ENCODE measurements around the gene IMMP2L.
"Not testable (repeated sequence)": the region's sequence is repeated elsewhere in the genome, so short reads cannot be mapped to it uniquely, and the experiment has no call there.

Gene IMMP2L

GRCh38 chr7:111459065-111459756 lies 103.1 kb downstream of the IMMP2L start:
- no peak for DNase-seq

- not testable (repeated sequence) for DNase-seq
These were observed 111.6 kb downstream of the IMMP2L start for GRCh38 chr7:111450705-111451104.

GRCh38 chr7:111447502-111447901 lies 114.8 kb downstream of the IMMP2L start:
- DNase-seq, result not testable (repeated sequence)

GRCh38 chr7:111439977-111440376 lies 122.3 kb downstream of the IMMP2L start:
- no peak for DNase-seq

GRCh38 chr7:111438369-111439289 lies 123.7 kb downstream of the IMMP2L start:
- no peak for DNase-seq

GRCh38 chr7:111437736-111438135 lies 124.6 kb downstream of the IMMP2L start:
- no peak for DNase-seq

- DNase-seq, result no peak
These were observed 125.7 kb downstream of the IMMP2L start for GRCh38 chr7:111436608-111437007.

- DNase-seq, result no peak
These were observed 128.9 kb downstream of the IMMP2L start for GRCh38 chr7:111433426-111433825.

- DNase-seq, result peak; percentile 28
These were observed 132.5 kb downstream of the IMMP2L start for GRCh38 chr7:111429781-111430180.

- no peak for DNase-seq
These were observed 137.5 kb downstream of the IMMP2L start for GRCh38 chr7:111424768-111425167.

- DNase-seq, result peak; percentile 14
These were observed 147.9 kb downstream of the IMMP2L start for GRCh38 chr7:111414374-111414773.

GRCh38 chr7:111413739-111414138 lies 148.6 kb downstream of the IMMP2L start:
- DNase-seq, result no peak

GRCh38 chr7:111410899-111411298 lies 151.4 kb downstream of the IMMP2L start:
- no peak for DNase-seq

- no peak for DNase-seq
These were observed 152.4 kb downstream of the IMMP2L start for GRCh38 chr7:111409714-111410422.

- no peak for DNase-seq
These were observed 153.6 kb downstream of the IMMP2L start for GRCh38 chr7:111408724-111409123.

- DNase-seq, result no peak
These were observed 155.0 kb downstream of the IMMP2L start for GRCh38 chr7:111407258-111407657.

GRCh38 chr7:111405621-111406020 lies 156.7 kb downstream of the IMMP2L start:
- DNase-seq, result no peak

- DNase-seq, result no peak
These were observed 160.8 kb downstream of the IMMP2L start for GRCh38 chr7:111401516-111401915.

- DNase-seq, result no peak
These were observed 162.2 kb downstream of the IMMP2L start for GRCh38 chr7:111400088-111400487.

- DNase-seq, result no peak
These were observed 167.4 kb downstream of the IMMP2L start for GRCh38 chr7:111394891-111395290.

GRCh38 chr7:111393011-111393754 lies 169.1 kb downstream of the IMMP2L start:
- no peak for DNase-seq

- DNase-seq, result no peak
These were observed 170.0 kb downstream of the IMMP2L start for GRCh38 chr7:111392294-111392693.

- DNase-seq, result no peak
These were observed 172.3 kb downstream of the IMMP2L start for GRCh38 chr7:111390000-111390399.

Measured in inflammatory macrophage treated with lipopolysaccharide for 4 hours (primary cell).